Measurements from ENCODE around the gene SUPT6H.

The SUPT6H gene

GRCh38 chr17:28620010-28620409, 42.0 kb upstream of the SUPT6H start:
- TF ChIP-seq CSRNP3 (CRISPR knock-in tag; IDR thresholded peaks at IDR 0.05) (no peak), ZC3H10 (CRISPR knock-in tag; IDR thresholded peaks at IDR 0.05) (no peak), ESRRG (CRISPR knock-in tag; IDR thresholded peaks at IDR 0.05) (no peak), ZFP3 (CRISPR knock-in tag; IDR thresholded peaks at IDR 0.05) (no peak), GLIS3 (CRISPR knock-in tag; IDR thresholded peaks at IDR 0.05) (no peak), TSHZ2 (CRISPR knock-in tag; IDR thresholded peaks at IDR 0.05) (no peak), PPARA (CRISPR knock-in tag; IDR thresholded peaks at IDR 0.05; ENCODE audit: borderline replicate concordance) (no peak), POU6F1 (CRISPR knock-in tag; IDR thresholded peaks at IDR 0.05; ENCODE audit: borderline replicate concordance, low read depth) (no peak), RARB (CRISPR knock-in tag; IDR thresholded peaks at IDR 0.05) (no peak), ISL1 (CRISPR knock-in tag; IDR thresholded peaks at IDR 0.05) (no peak), BACH2 (CRISPR knock-in tag; IDR thresholded peaks at IDR 0.05; ENCODE audit: borderline replicate concordance) (no peak), CREB5 (CRISPR knock-in tag; IDR thresholded peaks at IDR 0.05; ENCODE audit: low read depth) (no peak), ZNF565 (CRISPR knock-in tag; conservative IDR thresholded peaks at IDR 0.05; ENCODE audit: low read depth) (no peak), SNAI2 (CRISPR knock-in tag; IDR thresholded peaks at IDR 0.05) (no peak), PATZ1 (CRISPR knock-in tag; IDR thresholded peaks at IDR 0.05; ENCODE audit: borderline replicate concordance) (no peak)
- ATAC-seq: no peak

- no peak for TF ChIP-seq PATZ1 (CRISPR knock-in tag; IDR thresholded peaks at IDR 0.05; ENCODE audit: borderline replicate concordance)
- no peak for TF ChIP-seq TCF4 (CRISPR knock-in tag; IDR thresholded peaks at IDR 0.05; ENCODE audit: borderline replicate concordance)
- TF ChIP-seq ZNF565 (CRISPR knock-in tag; conservative IDR thresholded peaks at IDR 0.05; ENCODE audit: low read depth): no peak
- no peak for TF ChIP-seq CSDC2 (CRISPR knock-in tag; IDR thresholded peaks at IDR 0.05)
- TF ChIP-seq ZFP3 (CRISPR knock-in tag; IDR thresholded peaks at IDR 0.05): no peak
- no peak for TF ChIP-seq BACH2 (CRISPR knock-in tag; IDR thresholded peaks at IDR 0.05; ENCODE audit: borderline replicate concordance)
- TF ChIP-seq ZNF70 (CRISPR knock-in tag; IDR thresholded peaks at IDR 0.05): no peak
- no peak for TF ChIP-seq TOX (CRISPR knock-in tag; IDR thresholded peaks at IDR 0.05; ENCODE audit: borderline replicate concordance)
- no peak for TF ChIP-seq RARB (CRISPR knock-in tag; IDR thresholded peaks at IDR 0.05)
- no peak for TF ChIP-seq ISL1 (CRISPR knock-in tag; IDR thresholded peaks at IDR 0.05)
- ATAC-seq: no peak
Measured at GRCh38 chr17:28622186-28622585, 39.8 kb upstream of the SUPT6H start.

- ATAC-seq: no peak
- TF ChIP-seq GLIS3 (CRISPR knock-in tag; IDR thresholded peaks at IDR 0.05) (no peak), RARB (CRISPR knock-in tag; IDR thresholded peaks at IDR 0.05) (no peak)
Measured at GRCh38 chr17:28623696-28624095, 38.3 kb upstream of the SUPT6H start.
